ENCODE measurements around the gene ARL4D.
"Not testable (repeated sequence)": the region's sequence is repeated elsewhere in the genome, so short reads cannot be mapped to it uniquely, and the experiment has no call there.

ARL4D gene

DNA sequence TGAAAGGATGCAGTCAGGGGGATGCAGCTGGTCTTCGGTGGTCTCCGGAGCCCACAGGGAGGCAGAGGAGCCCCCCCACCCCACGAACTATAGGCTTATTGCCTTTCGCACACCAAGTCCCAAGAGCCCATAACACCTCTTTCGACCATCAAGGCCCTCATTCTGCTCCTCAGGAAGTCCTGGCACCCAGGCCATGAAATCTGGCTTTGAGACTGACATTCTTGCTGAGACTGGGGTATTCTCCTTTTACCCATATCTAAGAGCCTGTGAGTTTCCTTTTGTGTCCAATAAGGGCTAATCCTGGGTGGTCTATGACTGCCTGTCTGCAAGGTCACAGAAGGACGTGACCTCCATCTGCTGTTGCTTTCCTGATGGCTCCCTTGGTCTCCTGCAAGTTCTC lies 6.4 kb upstream of the ARL4D start:
- Histone ChIP-seq H3K27ac (ENCODE audit: low read depth in 2 of 2, low read length in 2 of 2) (no peak overlapping the region), H3K27me3 (ENCODE audit: control insufficient read depth in 2 of 2, insufficient read depth in 2 of 2, low read length in 2 of 2) (no peaks in the 10 kb centered on the region), H3K9me3 (ENCODE audit: control insufficient read depth in 2 of 2, low read length in 2 of 2) (no peaks in the 10 kb centered on the region), H3K9ac (ENCODE audit: low read depth in 1 of 2, low read length in 2 of 2) (no peak overlapping the region), H3K36me3 (ENCODE audit: control insufficient read depth in 2 of 2, insufficient read depth in 2 of 2, low read length in 2 of 2) (no peaks in the 10 kb centered on the region), H3K4me1 (ENCODE audit: control insufficient read depth in 2 of 2, insufficient read depth in 2 of 2, low read length in 2 of 2) (peaks cover 6 to 9% of the 10 kb centered on the region in 2 donors), H3K4me3 (ENCODE audit: low read length in 2 of 2) (no peak overlapping the region)

GRCh38 chr17:43393944-43394482 lies 4.8 kb upstream of the ARL4D start:
- Histone ChIP-seq H3K27me3 (ENCODE audit: control insufficient read depth in 2 of 2, insufficient read depth in 2 of 2, low read length in 2 of 2) (no peaks in the 10 kb centered on the region), H3K27ac (ENCODE audit: low read depth in 2 of 2, low read length in 2 of 2) (peak overlapping the region; percentile 14 to 32), H3K9ac (ENCODE audit: low read depth in 1 of 2, low read length in 2 of 2) (peak overlapping the region; percentile 23 to 38), H3K4me1 (ENCODE audit: control insufficient read depth in 2 of 2, insufficient read depth in 2 of 2, low read length in 2 of 2) (peaks cover 11 to 12% of the 10 kb centered on the region in 2 donors), H3K9me3 (ENCODE audit: control insufficient read depth in 2 of 2, low read length in 2 of 2) (no peaks in the 10 kb centered on the region), H3K4me3 (ENCODE audit: low read length in 2 of 2) (peak overlapping the region in 1 of 2 donors; percentile 14), H3K36me3 (ENCODE audit: control insufficient read depth in 2 of 2, insufficient read depth in 2 of 2, low read length in 2 of 2) (no peaks in the 10 kb centered on the region)

- H3K9me3 ChIP-seq (ENCODE audit: control insufficient read depth in 2 of 2, low read length in 2 of 2); H3K27me3 ChIP-seq (ENCODE audit: control insufficient read depth in 2 of 2, insufficient read depth in 2 of 2, low read length in 2 of 2); H3K27ac ChIP-seq (ENCODE audit: low read depth in 2 of 2, low read length in 2 of 2); H3K4me1 ChIP-seq (ENCODE audit: control insufficient read depth in 2 of 2, insufficient read depth in 2 of 2, low read length in 2 of 2); H3K4me3 ChIP-seq (ENCODE audit: low read length in 2 of 2); H3K36me3 ChIP-seq (ENCODE audit: control insufficient read depth in 2 of 2, insufficient read depth in 2 of 2, low read length in 2 of 2); H3K9ac ChIP-seq (ENCODE audit: low read depth in 1 of 2, low read length in 2 of 2): not testable (repeated sequence)
Observed at GRCh38 chr17:43394696-43395095, 4.1 kb upstream of the ARL4D start.

GRCh38 chr17:43395165-43395564 lies 3.6 kb upstream of the ARL4D start:
- Histone ChIP-seq H3K9ac (ENCODE audit: low read depth in 1 of 2, low read length in 2 of 2) (no peak overlapping the region), H3K9me3 (ENCODE audit: control insufficient read depth in 2 of 2, low read length in 2 of 2) (no peaks in the 10 kb centered on the region), H3K36me3 (ENCODE audit: control insufficient read depth in 2 of 2, insufficient read depth in 2 of 2, low read length in 2 of 2) (no peaks in the 10 kb centered on the region), H3K27ac (ENCODE audit: low read depth in 2 of 2, low read length in 2 of 2) (no peak overlapping the region), H3K27me3 (ENCODE audit: control insufficient read depth in 2 of 2, insufficient read depth in 2 of 2, low read length in 2 of 2) (no peaks in the 10 kb centered on the region), H3K4me3 (ENCODE audit: low read length in 2 of 2) (no peak overlapping the region), H3K4me1 (ENCODE audit: control insufficient read depth in 2 of 2, insufficient read depth in 2 of 2, low read length in 2 of 2) (peaks cover 7 to 8% of the 10 kb centered on the region in 2 donors)

DNA sequence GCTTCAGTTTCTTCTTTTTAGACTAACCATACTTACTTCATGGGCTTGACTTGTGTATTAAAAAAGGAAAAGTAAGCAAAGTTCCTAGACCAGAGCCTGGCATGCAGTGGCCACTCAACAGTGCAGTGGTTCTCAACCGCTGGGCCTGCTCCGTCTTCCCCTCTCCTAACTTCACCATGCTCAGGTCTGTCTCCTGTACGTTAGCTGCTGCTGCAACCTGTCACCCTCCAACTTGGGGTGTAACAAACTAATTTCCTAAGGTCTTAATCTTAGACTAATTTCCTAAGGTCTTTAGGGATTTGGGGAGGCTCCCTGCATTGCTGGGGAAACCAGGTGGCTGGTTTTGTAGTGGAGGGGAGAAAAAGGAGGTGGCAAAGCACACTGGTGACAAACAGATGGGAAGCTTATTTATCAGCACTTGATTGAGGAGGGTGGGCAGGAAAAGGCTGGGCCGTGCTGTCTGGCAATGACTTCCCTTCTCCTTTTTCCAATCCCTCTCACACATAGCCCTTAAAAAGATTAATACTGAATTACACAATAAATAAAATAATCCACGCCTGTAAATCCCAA lies 2.2 kb upstream of the ARL4D start:
- Histone ChIP-seq H3K27ac (ENCODE audit: low read depth in 2 of 2, low read length in 2 of 2) (no peak overlapping the region), H3K4me1 (ENCODE audit: control insufficient read depth in 2 of 2, insufficient read depth in 2 of 2, low read length in 2 of 2) (peaks cover 8 to 10% of the 10 kb centered on the region in 2 donors), H3K27me3 (ENCODE audit: control insufficient read depth in 2 of 2, insufficient read depth in 2 of 2, low read length in 2 of 2) (no peaks in the 10 kb centered on the region), H3K9me3 (ENCODE audit: control insufficient read depth in 2 of 2, low read length in 2 of 2) (no peaks in the 10 kb centered on the region), H3K9ac (ENCODE audit: low read depth in 1 of 2, low read length in 2 of 2) (no peak overlapping the region), H3K36me3 (ENCODE audit: control insufficient read depth in 2 of 2, insufficient read depth in 2 of 2, low read length in 2 of 2) (no peaks in the 10 kb centered on the region), H3K4me3 (ENCODE audit: low read length in 2 of 2) (no peak overlapping the region)

- peak overlapping the region; percentile 78 to 84 for H3K4me3 ChIP-seq (ENCODE audit: low read length in 2 of 2)
- no peaks in the 10 kb centered on the region for H3K9me3 ChIP-seq (ENCODE audit: control insufficient read depth in 2 of 2, low read length in 2 of 2)
- no peak overlapping the region for H3K9ac ChIP-seq (ENCODE audit: low read depth in 1 of 2, low read length in 2 of 2)
- H3K36me3 ChIP-seq (ENCODE audit: control insufficient read depth in 2 of 2, insufficient read depth in 2 of 2, low read length in 2 of 2), result no peaks in the 10 kb centered on the region
- H3K4me1 ChIP-seq (ENCODE audit: control insufficient read depth in 2 of 2, insufficient read depth in 2 of 2, low read length in 2 of 2), result peaks cover 5 to 7% of the 10 kb centered on the region in 2 donors
- no peaks in the 10 kb centered on the region for H3K27me3 ChIP-seq (ENCODE audit: control insufficient read depth in 2 of 2, insufficient read depth in 2 of 2, low read length in 2 of 2)
- peak overlapping the region in 1 of 2 donors; percentile 80 for H3K27ac ChIP-seq (ENCODE audit: low read depth in 2 of 2, low read length in 2 of 2)
Observed at GRCh38 chr17:43399839-43400328, 1.1 kb downstream of the ARL4D start.

GRCh38 chr17:43400943-43401717 lies 2.3 kb downstream of the ARL4D start:
- H3K9me3 ChIP-seq (ENCODE audit: control insufficient read depth in 2 of 2, low read length in 2 of 2), result no peaks in the 10 kb centered on the region
- H3K36me3 ChIP-seq (ENCODE audit: control insufficient read depth in 2 of 2, insufficient read depth in 2 of 2, low read length in 2 of 2), result no peaks in the 10 kb centered on the region
- peak overlapping the region in 1 of 2 donors; percentile 36 for H3K9ac ChIP-seq (ENCODE audit: low read depth in 1 of 2, low read length in 2 of 2)
- H3K4me1 ChIP-seq (ENCODE audit: control insufficient read depth in 2 of 2, insufficient read depth in 2 of 2, low read length in 2 of 2), result peaks cover 5 to 7% of the 10 kb centered on the region in 2 donors
- peak overlapping the region; percentile 13 to 23 for H3K27ac ChIP-seq (ENCODE audit: low read depth in 2 of 2, low read length in 2 of 2)
- peak overlapping the region in 1 of 2 donors; percentile 37 for H3K4me3 ChIP-seq (ENCODE audit: low read length in 2 of 2)
- H3K27me3 ChIP-seq (ENCODE audit: control insufficient read depth in 2 of 2, insufficient read depth in 2 of 2, low read length in 2 of 2), result no peaks in the 10 kb centered on the region

- Histone ChIP-seq H3K4me3 (ENCODE audit: low read length in 2 of 2) (no peak overlapping the region), H3K9ac (ENCODE audit: low read depth in 1 of 2, low read length in 2 of 2) (no peak overlapping the region), H3K27me3 (ENCODE audit: control insufficient read depth in 2 of 2, insufficient read depth in 2 of 2, low read length in 2 of 2) (no peaks in the 10 kb centered on the region), H3K9me3 (ENCODE audit: control insufficient read depth in 2 of 2, low read length in 2 of 2) (no peaks in the 10 kb centered on the region), H3K36me3 (ENCODE audit: control insufficient read depth in 2 of 2, insufficient read depth in 2 of 2, low read length in 2 of 2) (no peaks in the 10 kb centered on the region), H3K27ac (ENCODE audit: low read depth in 2 of 2, low read length in 2 of 2) (peak overlapping the region in 1 of 2 donors; percentile 11), H3K4me1 (ENCODE audit: control insufficient read depth in 2 of 2, insufficient read depth in 2 of 2, low read length in 2 of 2) (peaks cover 5 to 7% of the 10 kb centered on the region in 2 donors)
Observed at GRCh38 chr17:43402078-43402477, 3.3 kb downstream of the ARL4D start.

DNA sequence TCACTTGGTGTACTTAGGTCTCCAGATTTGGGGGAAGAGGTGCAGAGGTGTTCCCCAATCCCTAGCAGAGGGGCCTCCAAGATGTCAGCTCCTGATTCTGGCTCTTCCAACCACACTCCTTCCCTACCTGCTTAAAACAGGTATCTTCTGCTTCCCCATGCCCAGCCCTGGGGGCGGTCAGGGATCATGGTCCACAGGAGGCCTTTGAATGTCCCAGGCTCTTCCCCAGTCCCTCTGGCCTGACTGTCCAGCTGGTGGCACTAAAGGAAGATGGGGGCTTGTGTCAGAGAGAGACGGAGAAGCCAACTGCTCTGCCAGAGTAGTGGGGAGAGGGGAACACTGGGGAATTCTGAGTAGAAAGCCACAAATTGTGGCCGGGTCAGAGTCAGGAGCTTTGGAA lies 3.8 kb downstream of the ARL4D start:
- Histone ChIP-seq H3K9me3 (ENCODE audit: control insufficient read depth in 2 of 2, low read length in 2 of 2) (no peaks in the 10 kb centered on the region), H3K4me1 (ENCODE audit: control insufficient read depth in 2 of 2, insufficient read depth in 2 of 2, low read length in 2 of 2) (peaks cover 5 to 7% of the 10 kb centered on the region in 2 donors), H3K36me3 (ENCODE audit: control insufficient read depth in 2 of 2, insufficient read depth in 2 of 2, low read length in 2 of 2) (no peaks in the 10 kb centered on the region), H3K4me3 (ENCODE audit: low read length in 2 of 2) (no peak overlapping the region), H3K27me3 (ENCODE audit: control insufficient read depth in 2 of 2, insufficient read depth in 2 of 2, low read length in 2 of 2) (no peaks in the 10 kb centered on the region), H3K27ac (ENCODE audit: low read depth in 2 of 2, low read length in 2 of 2) (no peak overlapping the region), H3K9ac (ENCODE audit: low read depth in 1 of 2, low read length in 2 of 2) (no peak overlapping the region)

DNA sequence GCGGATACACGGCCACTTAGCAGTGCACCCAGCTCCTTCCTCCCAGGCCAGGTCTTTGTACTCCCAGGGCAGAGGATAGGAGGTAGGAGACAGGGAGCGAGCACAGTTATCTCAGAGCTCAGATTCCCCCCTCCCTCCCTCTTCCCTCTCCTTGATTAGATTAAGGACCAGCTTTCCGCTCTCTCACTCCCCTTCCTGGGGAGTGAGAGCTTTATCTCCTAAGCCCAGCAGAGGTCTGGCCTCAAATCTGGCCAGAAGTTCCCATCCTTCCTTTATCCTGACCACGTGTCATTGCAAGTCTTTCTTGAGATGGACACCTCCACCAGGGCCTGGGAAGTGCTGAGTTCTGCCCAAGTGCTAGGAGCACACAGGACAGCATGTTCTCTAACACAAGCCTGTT lies 5.1 kb downstream of the ARL4D start:
- H3K4me3 ChIP-seq (ENCODE audit: low read length in 2 of 2), result no peak overlapping the region
- H3K4me1 ChIP-seq (ENCODE audit: control insufficient read depth in 2 of 2, insufficient read depth in 2 of 2, low read length in 2 of 2), result peaks cover 0 to 3% of the 10 kb centered on the region in 2 donors

More for the DNA sequence above, 5.1 kb downstream of the ARL4D start:
- no peak overlapping the region for H3K9ac ChIP-seq (ENCODE audit: low read depth in 1 of 2, low read length in 2 of 2)
- H3K9me3 ChIP-seq (ENCODE audit: control insufficient read depth in 2 of 2, low read length in 2 of 2), result no peaks in the 10 kb centered on the region
- no peaks in the 10 kb centered on the region for H3K36me3 ChIP-seq (ENCODE audit: control insufficient read depth in 2 of 2, insufficient read depth in 2 of 2, low read length in 2 of 2)
- no peak overlapping the region for H3K27ac ChIP-seq (ENCODE audit: low read depth in 2 of 2, low read length in 2 of 2)
- no peaks in the 10 kb centered on the region for H3K27me3 ChIP-seq (ENCODE audit: control insufficient read depth in 2 of 2, insufficient read depth in 2 of 2, low read length in 2 of 2)

Measured in mucosa of rectum (tissue), 2 donors.